Measurements from ENCODE around the gene GABPB1.

GRCh38 chr15:50315814-50316630 is 39.0 kb downstream of the GABPB1 start:
- TF ChIP-seq CTCF (IDR thresholded peaks at IDR 0.05; ENCODE audit: borderline replicate concordance, extremely low read depth, low read length, poor library complexity, severe bottlenecking) (peak; percentile 67), EZH2 (IDR thresholded peaks at IDR 0.05; ENCODE audit: borderline replicate concordance, low read depth, low read length, severe bottlenecking) (no peak)
